ENCODE data around the gene SIGLEC5. TPM values are rescaled to one million over a fixed set of nuclear protein-coding genes. Genes with fewer than 3 reads are reported as not detected.

SIGLEC5 gene
- total and polyA plus RNA-seq, 2 of the 4 experiments (the other 2 are of a cell fraction): not detected

DNA sequence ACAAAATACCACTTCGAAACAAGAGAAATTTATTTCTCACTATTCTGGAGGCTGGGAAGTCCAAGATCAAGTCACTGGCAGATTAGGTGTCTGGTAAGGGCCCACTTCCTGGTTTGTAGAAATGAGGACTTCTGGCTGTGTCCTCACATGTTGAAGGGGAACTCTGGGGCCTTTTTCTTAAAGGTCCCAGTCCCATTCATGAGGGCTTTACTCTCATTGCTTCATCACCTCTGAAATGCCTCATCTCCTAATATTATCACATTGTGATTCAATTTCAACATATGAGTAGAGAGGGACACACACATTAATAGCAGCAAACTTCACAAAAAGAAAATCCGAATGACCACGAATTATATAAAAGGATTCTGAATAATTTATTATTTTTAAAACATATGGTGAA, 38.0 kb upstream of the SIGLEC5 start:
- Histone ChIP-seq H3K27ac (ENCODE audit: insufficient read depth, low read length) (no peak overlapping the region), H4K20me1 (ENCODE audit: insufficient read depth, low read length) (no peaks in the 10 kb centered on the region), H2BK120ac (ENCODE audit: low read depth, low read length) (no peak overlapping the region), H3K23ac (ENCODE audit: low read depth, low read length) (no peak overlapping the region), H4K91ac (ENCODE audit: insufficient read depth, low read depth, low read length) (no peak overlapping the region), H3K9me1 (ENCODE audit: insufficient read depth, low read length) (no peaks in the 10 kb centered on the region), H2BK5ac (ENCODE audit: low read depth, low read length, poor library complexity, severe bottlenecking) (no peak overlapping the region), H3K18ac (ENCODE audit: low read depth, low read length) (no peak overlapping the region), H3K14ac (replicated peaks; ENCODE audit: low read depth, low read length) (no peak overlapping the region), H3K27me3 (ENCODE audit: control insufficient read depth, insufficient read depth, low read length) (no peaks in the 10 kb centered on the region), H2AK5ac (ENCODE audit: low read depth, low read length) (no peak overlapping the region), H3K9me3 (ENCODE audit: control insufficient read depth, insufficient read depth, low read length) (no peaks in the 10 kb centered on the region), H2BK20ac (ENCODE audit: low read depth, low read length) (no peak overlapping the region), H3K36me3 (ENCODE audit: control insufficient read depth, insufficient read depth, low read length) (no peaks in the 10 kb centered on the region), H2AFZ (replicated peaks; ENCODE audit: low read length, poor library complexity) (no peak overlapping the region), H3K4me1 (ENCODE audit: control insufficient read depth, insufficient read depth, low read length) (no peaks in the 10 kb centered on the region), H2BK15ac (ENCODE audit: low read depth, low read length) (no peak overlapping the region), H4K8ac (ENCODE audit: low read depth in 2 of 2, low read length in 2 of 2) (no peak overlapping the region), H3K4ac (ENCODE audit: low read depth, low read length) (no peak overlapping the region), H3K4me2 (ENCODE audit: low read depth, low read length) (no peak overlapping the region), H3K79me1 (ENCODE audit: low read depth in 1 of 2, low read length in 2 of 2) (no peaks in the 10 kb centered on the region), H4K5ac (ENCODE audit: low read depth, low read length) (no peak overlapping the region), H3K56ac (ENCODE audit: extremely low read depth, insufficient read depth, low read length) (no peak overlapping the region), H3K4me3 (ENCODE audit: insufficient read depth, low read depth, low read length) (no peak overlapping the region), H2AK9ac (replicated peaks; ENCODE audit: low read depth, low read length, poor library complexity) (no peak overlapping the region), H3K9ac (ENCODE audit: low read depth, low read length) (no peak overlapping the region)
- no peak for TF ChIP-seq CHD1 (IDR thresholded peaks at IDR 0.05; ENCODE audit: low read depth, low read length)
- TF ChIP-seq USF2 (IDR thresholded peaks at IDR 0.05; ENCODE audit: low read depth, low read length): no peak
- TF ChIP-seq NFE2L2 (IDR thresholded peaks at IDR 0.05; ENCODE audit: low read depth, low read length): no peak
- TF ChIP-seq MAFK (IDR thresholded peaks at IDR 0.05; ENCODE audit: low read depth, low read length): no peak
- TF ChIP-seq RCOR1 (IDR thresholded peaks at IDR 0.05; ENCODE audit: insufficient replicate concordance, low read length): no peak
- no peak for TF ChIP-seq RAD21 (IDR thresholded peaks at IDR 0.05; ENCODE audit: low read length)
- no peak for TF ChIP-seq ELK1 (IDR thresholded peaks at IDR 0.05; ENCODE audit: borderline replicate concordance, low read depth, low read length)
- TF ChIP-seq MXI1 (IDR thresholded peaks at IDR 0.05; ENCODE audit: borderline replicate concordance, low read depth, low read length): no peak
- no peak for TF ChIP-seq POLR2A (IDR thresholded peaks at IDR 0.05; ENCODE audit: low read depth, low read length)
- TF ChIP-seq BHLHE40 (IDR thresholded peaks at IDR 0.05; ENCODE audit: low read depth, low read length): no peak
- TF ChIP-seq, protein P1, sequence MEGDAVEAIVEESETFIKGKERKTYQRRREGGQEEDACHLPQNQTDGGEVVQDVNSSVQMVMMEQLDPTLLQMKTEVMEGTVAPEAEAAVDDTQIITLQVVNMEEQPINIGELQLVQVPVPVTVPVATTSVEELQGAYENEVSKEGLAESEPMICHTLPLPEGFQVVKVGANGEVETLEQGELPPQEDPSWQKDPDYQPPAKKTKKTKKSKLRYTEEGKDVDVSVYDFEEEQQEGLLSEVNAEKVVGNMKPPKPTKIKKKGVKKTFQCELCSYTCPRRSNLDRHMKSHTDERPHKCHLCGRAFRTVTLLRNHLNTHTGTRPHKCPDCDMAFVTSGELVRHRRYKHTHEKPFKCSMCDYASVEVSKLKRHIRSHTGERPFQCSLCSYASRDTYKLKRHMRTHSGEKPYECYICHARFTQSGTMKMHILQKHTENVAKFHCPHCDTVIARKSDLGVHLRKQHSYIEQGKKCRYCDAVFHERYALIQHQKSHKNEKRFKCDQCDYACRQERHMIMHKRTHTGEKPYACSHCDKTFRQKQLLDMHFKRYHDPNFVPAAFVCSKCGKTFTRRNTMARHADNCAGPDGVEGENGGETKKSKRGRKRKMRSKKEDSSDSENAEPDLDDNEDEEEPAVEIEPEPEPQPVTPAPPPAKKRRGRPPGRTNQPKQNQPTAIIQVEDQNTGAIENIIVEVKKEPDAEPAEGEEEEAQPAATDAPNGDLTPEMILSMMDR (conservative IDR thresholded peaks at IDR 0.05; ENCODE audit: low read depth, low read length): no peak
- no peak for TF ChIP-seq RFX5 (IDR thresholded peaks at IDR 0.05; ENCODE audit: low read depth, low read length)
- TF ChIP-seq FOS (IDR thresholded peaks at IDR 0.05; ENCODE audit: low read depth, low read length): no peak
- no peak for TF ChIP-seq SMC3 (IDR thresholded peaks at IDR 0.05; ENCODE audit: low read depth, low read length)
- TF ChIP-seq MAZ (IDR thresholded peaks at IDR 0.05; ENCODE audit: borderline replicate concordance, low read depth, low read length): no peak
- ATAC-seq (ENCODE audit: low read depth) (no peak), DNase-seq (no peak)
- CTCF ChIA-PET: no interaction called here
- intact Hi-C loops (cut with micrococcal nuclease): no loop called here
- no TSS peak for BruUV-seq (replicated peaks)
- dilution Hi-C loops (cut with HindIII; ENCODE audit: low sequenced_read_pairs, unreplicated experiment): no loop called here
- no CpG with 5 or more reads among the region's 3 CpGs for WGBS, 2 experiments (ENCODE audit: extremely low coverage in 2 of 2, insufficient read length in 1 of 2)
- POLR2A ChIA-PET (ENCODE audit: unreplicated experiment): no interaction called here
- in situ Hi-C loops (cut with MboI; ENCODE audit: low sequenced_read_pairs): loop anchor here (10.0 kb wide), 1 partner anchor 107 kb away; no protein-coding TSS in a partner anchor
